K562 (cell line): ENCODE results near the gene GNPTAB. TPM values are rescaled to one million over a fixed set of nuclear protein-coding genes. Genes with fewer than 3 reads are reported as not detected.

ENCODE experiments used
- CHD7 ChIP-seq: fragments of 200-600 bp; sonication (generic); IDR thresholded peaks from one replicate; pipeline ENCODE4 v1.6.1; 2012; ENCODE audit warnings: mild to moderate bottlenecking, low read depth, low read length, inconsistent platforms
- ESRRB ChIP-seq: fragments of 250-450 bp; sonication (Bioruptor Pico); IDR thresholded peaks from 2 replicates; pipeline ENCODE4 v1.5.0; 2020; ENCODE audit warnings: mild to moderate bottlenecking, moderate library complexity, borderline replicate concordance
- EWSR1 ChIP-seq: fragments of 450-650 bp; IDR thresholded peaks from 2 replicates; pipeline ENCODE4 v1.6.1; 2018; ENCODE audit warnings: borderline replicate concordance, mild to moderate bottlenecking, low read depth, moderate library complexity; ENCODE audit not compliant: partially characterized antibody
- TARDBP ChIP-seq: fragments of 450-650 bp; IDR thresholded peaks from 2 replicates; pipeline ENCODE4 v1.6.1; 2016
- ZBTB43 ChIP-seq: sonication (generic); formaldehyde crosslinking; IDR thresholded peaks from 2 replicates; pipeline ENCODE4 v1.8.0; 2023; ENCODE audit warnings: mild to moderate bottlenecking, missing genetic modification reagents
- ZNF134 ChIP-seq: fragments of 250-450 bp; sonication (Bioruptor Pico); conservative IDR thresholded peaks from 2 replicates; pipeline ENCODE4 v1.4.0; 2020
- ZNF354B ChIP-seq: fragments of 250-450 bp; sonication (Bioruptor Pico); IDR thresholded peaks from 2 replicates; pipeline ENCODE4 v1.4.0; 2020
- polyA plus RNA-seq, 8 experiments: library from polyadenylated mRNA; depleted of rRNA in 4 of 8; stranded (reverse) in 5 of 8; unstranded in 3 of 8; fragments of >200 nt; fragmentation: Nextera tagmentation in 2 of 8; fragmentation: Illumina TruSeq in 1 of 8; extraction: Ambion mirVana in 2 of 8; extraction: Trizol in 1 of 8; gene quantifications; 2 replicates each; pipeline versions ENCODE4 v1.2.1 to v1.2.3, GENCODE V29; 2011 to 2014; ENCODE audit warnings: inconsistent platforms in 1 of 8, missing spikeins in 1 of 8
- total RNA-seq, 7 experiments: library from RNA; depleted of rRNA in 6 of 7; stranded (reverse); fragments of >200 nt in 6 of 7; fragmentation: Illumina TruSeq in 2 of 7; extraction: Trizol in 2 of 7; gene quantifications; 2 replicates each; pipeline versions ENCODE4 v1.2.1 to v1.2.3, GENCODE V29; 2011 to 2021; ENCODE audit warnings: low replicate concordance in 1 of 7
- TF ChIP-seq, protein P1 (sequence below), 2 experiments: IDR thresholded peaks; 2 replicates each; pipeline ENCODE4 v1.6.1; 2012; ENCODE audit warnings: improper control_type of control experiment in 2 of 2, low read depth in 2 of 2, low read length in 2 of 2, borderline replicate concordance in 1 of 2
- TF ChIP-seq, protein P2 (sequence below): fragments of 450-650 bp; IDR thresholded peaks from 2 replicates; pipeline ENCODE4 v1.6.1; 2016; ENCODE audit warnings: borderline replicate concordance

GNPTAB gene
- total and polyA plus RNA-seq, 9 of the 15 experiments (the other 6 are each of a cell fraction or from before 2014, with no cell fraction given), result 5.9 to 23.2 (median 19.3) TPM

DNA sequence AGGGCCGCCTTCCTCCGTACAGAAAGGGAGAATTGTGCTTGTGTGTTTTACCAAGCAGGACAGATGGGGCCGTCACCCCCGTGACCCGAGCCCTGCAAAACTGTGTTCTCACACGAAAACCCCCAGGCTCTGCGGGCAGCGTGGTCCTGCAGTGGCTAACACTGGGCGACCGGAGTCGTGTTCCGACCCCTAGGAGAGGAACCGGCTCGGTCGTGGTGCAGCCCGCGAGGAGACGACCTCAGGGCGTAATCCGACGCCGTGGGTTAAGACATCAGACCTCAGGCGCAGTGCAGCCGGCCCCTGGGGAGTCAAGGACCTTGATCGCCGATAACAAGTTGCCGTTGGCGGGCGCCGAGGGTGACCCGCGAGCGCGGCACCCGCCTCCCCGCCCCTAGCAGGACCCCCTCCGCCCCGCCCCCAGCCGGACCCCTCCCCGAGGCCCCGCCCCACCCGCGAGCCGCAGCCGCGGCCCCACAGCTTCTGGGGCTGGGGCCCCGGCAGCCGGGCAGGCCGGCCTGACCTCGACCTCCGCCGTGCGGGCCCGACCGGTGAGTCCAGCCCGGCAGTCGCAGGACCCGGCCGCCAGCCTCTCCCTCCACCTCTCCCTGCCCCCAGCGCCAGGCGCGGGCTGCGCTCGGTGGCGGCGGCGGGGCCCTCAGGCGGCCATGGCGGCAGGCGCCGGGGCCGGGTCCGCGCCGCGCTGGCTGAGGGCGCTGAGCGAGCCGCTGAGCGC is 133.4 kb downstream of the GNPTAB start, which contains the start of gene CHPT1 (continued):
- TF ChIP-seq, protein P1, sequence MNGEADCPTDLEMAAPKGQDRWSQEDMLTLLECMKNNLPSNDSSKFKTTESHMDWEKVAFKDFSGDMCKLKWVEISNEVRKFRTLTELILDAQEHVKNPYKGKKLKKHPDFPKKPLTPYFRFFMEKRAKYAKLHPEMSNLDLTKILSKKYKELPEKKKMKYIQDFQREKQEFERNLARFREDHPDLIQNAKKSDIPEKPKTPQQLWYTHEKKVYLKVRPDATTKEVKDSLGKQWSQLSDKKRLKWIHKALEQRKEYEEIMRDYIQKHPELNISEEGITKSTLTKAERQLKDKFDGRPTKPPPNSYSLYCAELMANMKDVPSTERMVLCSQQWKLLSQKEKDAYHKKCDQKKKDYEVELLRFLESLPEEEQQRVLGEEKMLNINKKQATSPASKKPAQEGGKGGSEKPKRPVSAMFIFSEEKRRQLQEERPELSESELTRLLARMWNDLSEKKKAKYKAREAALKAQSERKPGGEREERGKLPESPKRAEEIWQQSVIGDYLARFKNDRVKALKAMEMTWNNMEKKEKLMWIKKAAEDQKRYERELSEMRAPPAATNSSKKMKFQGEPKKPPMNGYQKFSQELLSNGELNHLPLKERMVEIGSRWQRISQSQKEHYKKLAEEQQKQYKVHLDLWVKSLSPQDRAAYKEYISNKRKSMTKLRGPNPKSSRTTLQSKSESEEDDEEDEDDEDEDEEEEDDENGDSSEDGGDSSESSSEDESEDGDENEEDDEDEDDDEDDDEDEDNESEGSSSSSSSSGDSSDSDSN (IDR thresholded peaks at IDR 0.05; ENCODE audit: borderline replicate concordance in 1 of 2, low read depth in 2 of 2, low read length in 2 of 2), result peak; percentile 71 to 83; a peak in 3 of 4 replicates
- no peak for TF ChIP-seq ESRRB
- TF ChIP-seq EWSR1, result no peak
- TF ChIP-seq CHD7, result no peak
- no peak for TF ChIP-seq ZNF354B (CRISPR knock-in tag)
- TF ChIP-seq, protein P2, sequence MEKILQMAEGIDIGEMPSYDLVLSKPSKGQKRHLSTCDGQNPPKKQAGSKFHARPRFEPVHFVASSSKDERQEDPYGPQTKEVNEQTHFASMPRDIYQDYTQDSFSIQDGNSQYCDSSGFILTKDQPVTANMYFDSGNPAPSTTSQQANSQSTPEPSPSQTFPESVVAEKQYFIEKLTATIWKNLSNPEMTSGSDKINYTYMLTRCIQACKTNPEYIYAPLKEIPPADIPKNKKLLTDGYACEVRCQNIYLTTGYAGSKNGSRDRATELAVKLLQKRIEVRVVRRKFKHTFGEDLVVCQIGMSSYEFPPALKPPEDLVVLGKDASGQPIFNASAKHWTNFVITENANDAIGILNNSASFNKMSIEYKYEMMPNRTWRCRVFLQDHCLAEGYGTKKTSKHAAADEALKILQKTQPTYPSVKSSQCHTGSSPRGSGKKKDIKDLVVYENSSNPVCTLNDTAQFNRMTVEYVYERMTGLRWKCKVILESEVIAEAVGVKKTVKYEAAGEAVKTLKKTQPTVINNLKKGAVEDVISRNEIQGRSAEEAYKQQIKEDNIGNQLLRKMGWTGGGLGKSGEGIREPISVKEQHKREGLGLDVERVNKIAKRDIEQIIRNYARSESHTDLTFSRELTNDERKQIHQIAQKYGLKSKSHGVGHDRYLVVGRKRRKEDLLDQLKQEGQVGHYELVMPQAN, result no peak
- no peak for TF ChIP-seq TARDBP
- TF ChIP-seq ZBTB43 (CRISPR knock-in tag), result no peak
- no peak for TF ChIP-seq ZNF134 (CRISPR knock-in tag)
